ENCODE results near the gene FBRSL1. TPM values are rescaled to one million over a fixed set of nuclear protein-coding genes. Genes with fewer than 3 reads are reported as not detected.
"Not testable (repeated sequence)": the region's sequence is repeated elsewhere in the genome, so short reads cannot be mapped to it uniquely, and the experiment has no call there.

The FBRSL1 gene
- total RNA-seq, 4 donors from 2014 or later, result 5.9 to 16.0 (median 9.4) TPM

DNA sequence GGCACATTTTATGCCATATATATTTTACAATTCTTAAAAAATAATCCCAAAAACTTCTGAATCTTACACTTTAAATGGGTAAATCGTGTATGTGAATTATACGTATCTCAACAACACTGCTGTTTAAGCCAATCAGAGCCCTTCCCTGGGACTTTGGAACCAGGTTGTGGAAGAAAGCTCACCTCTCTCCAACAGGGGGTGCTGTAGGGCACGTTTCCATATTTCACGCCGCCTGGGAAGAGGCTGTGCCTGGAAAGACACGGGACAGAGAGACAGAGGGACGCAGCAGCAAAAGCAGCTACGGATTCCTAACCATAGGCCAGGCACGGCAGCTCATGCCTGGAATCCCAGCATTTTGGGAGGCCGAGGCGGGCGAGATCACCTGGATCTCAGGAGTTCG lies 29.4 kb upstream of the FBRSL1 start:
- ATAC-seq (ENCODE audit: low FRiP score), result no peak

DNA sequence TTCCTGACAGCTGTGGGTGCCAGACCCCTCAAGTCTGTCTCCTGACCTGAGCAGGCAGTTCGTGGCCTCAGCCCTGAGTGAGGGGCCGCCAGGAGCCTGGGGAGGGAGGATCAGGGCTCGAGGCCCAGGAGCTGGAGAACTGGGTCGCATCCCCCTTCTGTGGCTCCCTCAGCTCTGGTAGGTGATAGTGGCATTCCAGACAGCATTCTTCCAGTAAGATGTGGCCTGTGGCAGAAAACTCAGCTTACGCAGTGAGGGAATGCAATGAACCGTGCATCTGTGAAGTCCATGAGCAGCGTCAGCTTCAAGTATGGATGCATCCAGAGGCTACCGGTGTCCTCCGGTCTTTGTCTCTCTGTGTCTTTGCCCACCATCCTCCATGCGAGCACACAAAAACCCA lies 28.4 kb upstream of the FBRSL1 start:
- TF ChIP-seq, protein P1, sequence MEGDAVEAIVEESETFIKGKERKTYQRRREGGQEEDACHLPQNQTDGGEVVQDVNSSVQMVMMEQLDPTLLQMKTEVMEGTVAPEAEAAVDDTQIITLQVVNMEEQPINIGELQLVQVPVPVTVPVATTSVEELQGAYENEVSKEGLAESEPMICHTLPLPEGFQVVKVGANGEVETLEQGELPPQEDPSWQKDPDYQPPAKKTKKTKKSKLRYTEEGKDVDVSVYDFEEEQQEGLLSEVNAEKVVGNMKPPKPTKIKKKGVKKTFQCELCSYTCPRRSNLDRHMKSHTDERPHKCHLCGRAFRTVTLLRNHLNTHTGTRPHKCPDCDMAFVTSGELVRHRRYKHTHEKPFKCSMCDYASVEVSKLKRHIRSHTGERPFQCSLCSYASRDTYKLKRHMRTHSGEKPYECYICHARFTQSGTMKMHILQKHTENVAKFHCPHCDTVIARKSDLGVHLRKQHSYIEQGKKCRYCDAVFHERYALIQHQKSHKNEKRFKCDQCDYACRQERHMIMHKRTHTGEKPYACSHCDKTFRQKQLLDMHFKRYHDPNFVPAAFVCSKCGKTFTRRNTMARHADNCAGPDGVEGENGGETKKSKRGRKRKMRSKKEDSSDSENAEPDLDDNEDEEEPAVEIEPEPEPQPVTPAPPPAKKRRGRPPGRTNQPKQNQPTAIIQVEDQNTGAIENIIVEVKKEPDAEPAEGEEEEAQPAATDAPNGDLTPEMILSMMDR (IDR thresholded peaks at IDR 0.05), result no peak
- ATAC-seq (ENCODE audit: low FRiP score) (no peak), DNase-seq (ENCODE audit: low spot score) (no peak)

More for the DNA sequence above, 29.4 kb upstream of the FBRSL1 start:
- no peak for DNase-seq (ENCODE audit: low spot score)
- TF ChIP-seq, protein P1 (IDR thresholded peaks at IDR 0.05), result no peak

DNA sequence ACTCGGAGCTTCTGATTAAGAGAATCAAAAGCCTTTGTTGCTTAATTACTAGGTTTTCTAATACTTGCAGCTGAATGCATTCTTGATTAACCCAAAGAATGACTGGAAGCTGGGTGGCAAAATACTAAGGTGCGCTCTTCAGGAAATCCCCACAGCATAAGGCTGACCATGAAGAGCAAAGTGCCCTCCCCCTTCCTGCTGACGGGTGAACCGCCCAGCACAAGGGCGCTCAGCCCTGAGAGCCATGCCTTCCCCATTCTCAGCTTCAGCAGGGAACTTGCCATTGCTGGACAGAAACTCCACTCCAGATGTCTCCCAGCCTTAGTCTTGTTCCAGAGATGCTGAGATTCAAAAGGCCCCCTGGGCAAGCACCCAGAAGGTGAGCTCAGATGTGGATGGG lies 27.2 kb upstream of the FBRSL1 start:
- no peak for DNase-seq (ENCODE audit: low spot score)
- TF ChIP-seq, protein P1 (IDR thresholded peaks at IDR 0.05), result no peak
- no peak for ATAC-seq (ENCODE audit: low FRiP score)

- not testable (repeated sequence) for DNase-seq (ENCODE audit: low spot score); ATAC-seq (ENCODE audit: low FRiP score)
Measured at GRCh38 chr12:132463284-132463924, 26.5 kb upstream of the FBRSL1 start.

- not testable (repeated sequence) for DNase-seq (ENCODE audit: low spot score); ATAC-seq (ENCODE audit: low FRiP score)
Measured at GRCh38 chr12:132464304-132464703, 25.6 kb upstream of the FBRSL1 start.

GRCh38 chr12:132464820-132465219 lies 25.1 kb upstream of the FBRSL1 start:
- TF ChIP-seq, protein P1 (IDR thresholded peaks at IDR 0.05), result no peak
- DNase-seq (ENCODE audit: low spot score), result no peak
- ATAC-seq (ENCODE audit: low FRiP score), result no peak

GRCh38 chr12:132465269-132466190 lies 24.4 kb upstream of the FBRSL1 start:
- no peak for DNase-seq (ENCODE audit: low spot score)
- TF ChIP-seq, protein P1 (IDR thresholded peaks at IDR 0.05), result no peak
- ATAC-seq (ENCODE audit: low FRiP score), result no peak
